Measurements from ENCODE around the gene MMUT. TPM values are rescaled to one million over a fixed set of nuclear protein-coding genes. Genes with fewer than 3 reads are reported as not detected.
"Not testable (repeated sequence)": the region's sequence is repeated elsewhere in the genome, so short reads cannot be mapped to it uniquely, and the experiment has no call there.

Gene MMUT
- total RNA-seq, 1 experiment from 2014 or later, result 11.1 TPM

- Histone ChIP-seq H3K9me3 (no peaks in the 10 kb centered on the region), H3K36me3 (ENCODE audit: control insufficient read depth, insufficient read depth, low read length) (no peaks in the 10 kb centered on the region), H3K4me1 (no peaks in the 10 kb centered on the region), H3K4me3 (ENCODE audit: low read depth, low read length) (no peak overlapping the region), H3K27me3 (replicated peaks; ENCODE audit: control insufficient read depth, insufficient read depth, low read length) (no peaks in the 10 kb centered on the region)
- ChIA-PET POLR2A (no interaction called here), CTCF (no interaction called here)
- intact Hi-C loops (cut with micrococcal nuclease; ENCODE audit: unreplicated experiment), result no loop called here
- H3K9me3 Mint-ChIP-seq (ENCODE audit: unreplicated experiment), result no peaks in the 10 kb centered on the region
- H3K27me3 Mint-ChIP-seq (ENCODE audit: insufficient read depth, unreplicated experiment), result no peaks in the 10 kb centered on the region
- no peak overlapping the region for H3K27ac Mint-ChIP-seq (ENCODE audit: unreplicated experiment)
- H3K4me3 Mint-ChIP-seq (ENCODE audit: unreplicated experiment), result no peak overlapping the region
- no peak for DNase-seq
- BruUV-seq (replicated peaks), result no TSS peak
- H3K4me1 Mint-ChIP-seq (ENCODE audit: low read depth, unreplicated experiment), result no peaks in the 10 kb centered on the region
- H3K36me3 Mint-ChIP-seq (ENCODE audit: insufficient read depth, unreplicated experiment), result peaks cover 5% of the 10 kb centered on the region
- no peak for TF ChIP-seq CTCF (IDR thresholded peaks at IDR 0.05; ENCODE audit: insufficient read depth in 1 of 2, low read depth in 1 of 2, low read length in 1 of 2, severe bottlenecking in 1 of 2, unreplicated experiment in 1 of 2)
Observed at GRCh38 chr6:49497304-49497703, 34.3 kb upstream of the MMUT start.

GRCh38 chr6:49490633-49491032 lies 27.6 kb upstream of the MMUT start:
- H3K9me3 Mint-ChIP-seq (ENCODE audit: unreplicated experiment), result no peaks in the 10 kb centered on the region
- no peak overlapping the region for H3K27ac Mint-ChIP-seq (ENCODE audit: unreplicated experiment)
- no peak for TF ChIP-seq CTCF (IDR thresholded peaks at IDR 0.05; ENCODE audit: insufficient read depth in 1 of 2, low read depth in 1 of 2, low read length in 1 of 2, severe bottlenecking in 1 of 2, unreplicated experiment in 1 of 2)
- H3K36me3 Mint-ChIP-seq (ENCODE audit: insufficient read depth, unreplicated experiment), result peaks cover 16% of the 10 kb centered on the region
- no peak for DNase-seq
- no peak overlapping the region for H3K4me3 Mint-ChIP-seq (ENCODE audit: unreplicated experiment)
- POLR2A ChIA-PET, result no interaction called here
- Histone ChIP-seq H3K4me1 (no peaks in the 10 kb centered on the region), H3K9me3 (no peaks in the 10 kb centered on the region; the same call in 1 of the 2 replicates), H3K4me3 (ENCODE audit: low read depth, low read length) (no peak overlapping the region), H3K36me3 (ENCODE audit: control insufficient read depth, insufficient read depth, low read length) (no peaks in the 10 kb centered on the region; the same call in 1 of the 2 replicates), H3K27me3 (replicated peaks; ENCODE audit: control insufficient read depth, insufficient read depth, low read length) (no peaks in the 10 kb centered on the region)
- H3K27me3 Mint-ChIP-seq (ENCODE audit: insufficient read depth, unreplicated experiment), result no peaks in the 10 kb centered on the region
- CTCF ChIA-PET, result no interaction called here
- intact Hi-C loops (cut with micrococcal nuclease; ENCODE audit: unreplicated experiment), result no loop called here
- H3K4me1 Mint-ChIP-seq (ENCODE audit: low read depth, unreplicated experiment), result no peaks in the 10 kb centered on the region
- BruUV-seq (replicated peaks), result no TSS peak

DNA sequence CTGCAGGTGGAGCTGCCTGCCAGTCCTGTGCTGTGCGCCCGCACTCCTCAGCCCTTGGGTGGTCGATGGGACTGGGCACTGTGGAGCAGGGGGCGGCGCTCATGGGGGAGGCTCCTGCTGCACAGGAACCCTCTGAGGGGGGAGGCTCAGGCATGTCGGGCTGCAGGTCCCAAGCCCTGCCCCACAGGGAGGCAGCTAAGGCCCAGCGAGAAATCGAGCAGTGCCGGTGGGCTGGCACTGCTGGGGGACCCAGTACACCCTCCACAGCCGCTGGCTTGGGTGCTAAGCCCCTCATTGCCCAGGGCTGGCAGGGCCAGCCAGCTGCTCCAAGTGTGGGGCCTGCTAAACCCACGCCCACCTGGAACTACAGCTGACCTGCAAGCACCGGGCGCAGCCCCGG lies 20.3 kb upstream of the MMUT start:
- H3K27ac Mint-ChIP-seq (ENCODE audit: unreplicated experiment); H3K9me3 Mint-ChIP-seq (ENCODE audit: unreplicated experiment); BruUV-seq (replicated peaks); H3K27me3 Mint-ChIP-seq (ENCODE audit: insufficient read depth, unreplicated experiment); H3K4me3 Mint-ChIP-seq (ENCODE audit: unreplicated experiment); H3K4me1 Mint-ChIP-seq (ENCODE audit: low read depth, unreplicated experiment); intact Hi-C loops (cut with micrococcal nuclease; ENCODE audit: unreplicated experiment); H3K4me1 ChIP-seq; DNase-seq; CTCF ChIA-PET; H3K9me3 ChIP-seq; H3K36me3 Mint-ChIP-seq (ENCODE audit: insufficient read depth, unreplicated experiment); H3K4me3 ChIP-seq (ENCODE audit: low read depth, low read length); H3K27me3 ChIP-seq (replicated peaks; ENCODE audit: control insufficient read depth, insufficient read depth, low read length); POLR2A ChIA-PET; H3K36me3 ChIP-seq (ENCODE audit: control insufficient read depth, insufficient read depth, low read length): not testable (repeated sequence)

GRCh38 chr6:49481846-49482245 lies 18.8 kb upstream of the MMUT start:
- H3K9me3 ChIP-seq; BruUV-seq (replicated peaks); H3K36me3 ChIP-seq (ENCODE audit: control insufficient read depth, insufficient read depth, low read length); H3K4me3 ChIP-seq (ENCODE audit: low read depth, low read length); H3K27me3 Mint-ChIP-seq (ENCODE audit: insufficient read depth, unreplicated experiment); H3K4me3 Mint-ChIP-seq (ENCODE audit: unreplicated experiment); H3K9me3 Mint-ChIP-seq (ENCODE audit: unreplicated experiment); DNase-seq; H3K4me1 Mint-ChIP-seq (ENCODE audit: low read depth, unreplicated experiment); intact Hi-C loops (cut with micrococcal nuclease; ENCODE audit: unreplicated experiment); H3K36me3 Mint-ChIP-seq (ENCODE audit: insufficient read depth, unreplicated experiment); CTCF ChIA-PET; H3K27me3 ChIP-seq (replicated peaks; ENCODE audit: control insufficient read depth, insufficient read depth, low read length); POLR2A ChIA-PET; H3K27ac Mint-ChIP-seq (ENCODE audit: unreplicated experiment); H3K4me1 ChIP-seq: not testable (repeated sequence)
